WTC11 (cell line): Measurements from ENCODE around the gene LIPH. TPM values are rescaled to one million over a fixed set of nuclear protein-coding genes. Genes with fewer than 3 reads are reported as not detected.

ENCODE experiments used
- ATAC-seq: fragments of 200-7000 bp; cut with Tn5 transposase; 2 replicates; pipeline ENCODE4 v1.10.0; 2021; ENCODE audit warnings: mild to moderate bottlenecking, moderate library complexity
- CTCF ChIA-PET: fragments of 300-600 bp; sonication (Branson Sonifier 250); formaldehyde crosslinking; loops from one replicate; lab custom pipeline; 2021; ENCODE audit warnings: antibody characterized with exemption; lab: Charles Lee
- POLR2A ChIA-PET: fragments of 350-600 bp; sonication (Branson Sonifier 250); formaldehyde crosslinking; loops from one replicate; lab custom pipeline; 2021; ENCODE audit warnings: antibody characterized with exemption; lab: Charles Lee
- DNase-seq: peaks from one replicate; pipeline ENCODE4 v3.0.0; 2021; ENCODE audit warnings: low spot score
- H3K27ac Mint-ChIP-seq: 2 replicates; pipeline ENCODE4 v1.8.0; 2021; ENCODE audit warnings: mixed read lengths
- H3K27me3 Mint-ChIP-seq: 2 replicates; pipeline ENCODE4 v1.8.0; 2021; ENCODE audit warnings: low read depth, mild to moderate bottlenecking, moderate library complexity, mixed read lengths
- H3K36me3 Mint-ChIP-seq: 2 replicates; pipeline ENCODE4 v1.8.0; 2021; ENCODE audit warnings: mixed read lengths
- H3K4me1 Mint-ChIP-seq: 2 replicates; pipeline ENCODE4 v1.8.0; 2022; ENCODE audit warnings: mixed read lengths
- H3K4me3 Mint-ChIP-seq: 2 replicates; pipeline ENCODE4 v1.8.0; 2021; ENCODE audit warnings: mild to moderate bottlenecking, moderate library complexity, mixed read lengths
- H3K9me3 Mint-ChIP-seq: 2 replicates; pipeline ENCODE4 v1.8.0; 2021; ENCODE audit warnings: mixed read lengths
- ATF6 ChIP-seq: sonication (generic); formaldehyde crosslinking; IDR thresholded peaks from 2 replicates; pipeline ENCODE4 v1.8.1; 2023; ENCODE audit warnings: mild to moderate bottlenecking, missing genetic modification reagents
- CREM ChIP-seq: sonication (generic); formaldehyde crosslinking; IDR thresholded peaks from 2 replicates; pipeline ENCODE4 v1.8.1; 2022; ENCODE audit warnings: mild to moderate bottlenecking, missing genetic modification reagents, moderate library complexity
- E2F5 ChIP-seq: sonication (generic); formaldehyde crosslinking; IDR thresholded peaks from 2 replicates; pipeline ENCODE4 v1.8.1; 2022; ENCODE audit warnings: mild to moderate bottlenecking, moderate library complexity, missing genetic modification reagents
- FOXJ3 ChIP-seq: sonication (generic); formaldehyde crosslinking; IDR thresholded peaks from 2 replicates; pipeline ENCODE4 v1.9.0; 2021; ENCODE audit warnings: missing genetic modification reagents, mild to moderate bottlenecking, borderline replicate concordance
- FOXP4 ChIP-seq: sonication (generic); formaldehyde crosslinking; IDR thresholded peaks from 2 replicates; pipeline ENCODE4 v1.8.0; 2022; ENCODE audit warnings: mild to moderate bottlenecking, missing genetic modification reagents
- GRHL2 ChIP-seq: fragments of 250-450 bp; sonication (Bioruptor Pico); IDR thresholded peaks from 2 replicates; pipeline ENCODE4 v1.8.0; 2022; ENCODE audit warnings: mild to moderate bottlenecking, moderate library complexity; ENCODE audit not compliant: insufficient replicate concordance, severe bottlenecking
- MYBL2 ChIP-seq: sonication (generic); formaldehyde crosslinking; IDR thresholded peaks from 2 replicates; pipeline ENCODE4 v1.8.1; 2023; ENCODE audit warnings: mild to moderate bottlenecking, moderate library complexity, missing genetic modification reagents
- NFE2L1 ChIP-seq: sonication (generic); formaldehyde crosslinking; IDR thresholded peaks from 2 replicates; pipeline ENCODE4 v1.8.1; 2023; ENCODE audit warnings: missing genetic modification reagents
- OVOL2 ChIP-seq: fragments of 250-450 bp; sonication (Bioruptor Pico); IDR thresholded peaks from 2 replicates; pipeline ENCODE4 v1.9.0; 2021; ENCODE audit warnings: mild to moderate bottlenecking, borderline replicate concordance
- RORB ChIP-seq: fragments of 250-450 bp; sonication (Bioruptor Pico); IDR thresholded peaks from 2 replicates; pipeline ENCODE4 v1.9.0; 2021; ENCODE audit warnings: mild to moderate bottlenecking
- SMAD4 ChIP-seq: sonication (generic); formaldehyde crosslinking; IDR thresholded peaks from 2 replicates; pipeline ENCODE4 v1.8.0; 2022; ENCODE audit warnings: mild to moderate bottlenecking, missing genetic modification reagents
- STAT6 ChIP-seq: sonication (generic); formaldehyde crosslinking; conservative IDR thresholded peaks from 2 replicates; pipeline ENCODE4 v1.8.1; 2023; ENCODE audit warnings: mild to moderate bottlenecking, low read depth, missing genetic modification reagents, moderate library complexity
- ZNF317 ChIP-seq: sonication (generic); formaldehyde crosslinking; IDR thresholded peaks from 2 replicates; pipeline ENCODE4 v1.8.1; 2023; ENCODE audit warnings: low read depth, mild to moderate bottlenecking, moderate library complexity, missing genetic modification reagents, borderline replicate concordance
- ZNF512 ChIP-seq: sonication (generic); formaldehyde crosslinking; IDR thresholded peaks from 2 replicates; pipeline ENCODE4 v1.8.1; 2022; ENCODE audit warnings: missing genetic modification reagents, borderline replicate concordance
- ZNF671 ChIP-seq: fragments of 250-450 bp; sonication (Bioruptor Pico); IDR thresholded peaks from 2 replicates; pipeline ENCODE4 v1.8.0; 2021; ENCODE audit warnings: mild to moderate bottlenecking
- ZSCAN18 ChIP-seq: fragments of 250-450 bp; sonication (Bioruptor Pico); IDR thresholded peaks from 2 replicates; pipeline ENCODE4 v2.1.2; 2022; ENCODE audit warnings: mild to moderate bottlenecking, moderate library complexity
- total RNA-seq: library from RNA; stranded (reverse); gene quantifications from 3 replicates; pipeline ENCODE4 v1.2.3, GENCODE V29; 2021

Gene LIPH
- total RNA-seq, 1 experiment from 2014 or later: 0.07 TPM

GRCh38 chr3:185539934-185540333 is 12.5 kb downstream of the LIPH start (continued):
- TF ChIP-seq ZNF671 (no peak), FOXP4 (no peak), STAT6 (no peak), NFE2L1 (CRISPR knock-in tag) (no peak)
- TF ChIP-seq, all 79 proteins: peak for 0

- H3K4me1 Mint-ChIP-seq: no peaks in the 10 kb centered on the region; the same call in 1 of the 2 replicates
- H3K4me3 Mint-ChIP-seq: no peak overlapping the region
- H3K36me3 Mint-ChIP-seq: no peaks in the 10 kb centered on the region
- ChIA-PET CTCF (interaction anchor here (0.5 kb wide), 1 partner anchor 79 kb away, joined by 3 read pairs; no protein-coding TSS in a partner anchor), POLR2A (interaction anchor here (0.6 kb wide), 1 partner anchor 705 kb away, joined by 3 read pairs; no protein-coding TSS in a partner anchor)
- H3K9me3 Mint-ChIP-seq: no peaks in the 10 kb centered on the region
- H3K27ac Mint-ChIP-seq: no peak overlapping the region; the same call in 1 of the 2 replicates
- DNase-seq (no peak), ATAC-seq (no peak)
- no peaks in the 10 kb centered on the region for H3K27me3 Mint-ChIP-seq
- TF ChIP-seq OVOL2 (CRISPR knock-in tag) (no peak), RORB (CRISPR knock-in tag) (no peak), E2F5 (CRISPR knock-in tag) (no peak), MYBL2 (no peak), FOXJ3 (CRISPR knock-in tag) (no peak), CREM (CRISPR knock-in tag) (no peak)
Observed at GRCh38 chr3:185537369-185537970, 14.9 kb downstream of the LIPH start.

GRCh38 chr3:185534511-185534910 is 17.9 kb downstream of the LIPH start:
- ChIA-PET CTCF (interaction anchor here (1.0 to 1.1 kb wide), 2 partner anchors 25 to 41 kb away, joined by 5 read pairs; no protein-coding TSS in a partner anchor), POLR2A (no interaction called here)
- ATAC-seq: no peak
- H3K27me3 Mint-ChIP-seq: no peaks in the 10 kb centered on the region
- TF ChIP-seq E2F5 (CRISPR knock-in tag) (no peak), SMAD4 (CRISPR knock-in tag) (no peak), ZNF512 (CRISPR knock-in tag) (no peak), ZNF317 (CRISPR knock-in tag) (no peak), GRHL2 (no peak), ATF6 (CRISPR knock-in tag) (no peak), ZSCAN18 (CRISPR knock-in tag) (no peak)
- no peaks in the 10 kb centered on the region; the same call in 1 of the 2 replicates for H3K4me1 Mint-ChIP-seq
- no peak for DNase-seq
- H3K9me3 Mint-ChIP-seq: no peaks in the 10 kb centered on the region
- no peak overlapping the region for H3K27ac Mint-ChIP-seq
- no peaks in the 10 kb centered on the region for H3K36me3 Mint-ChIP-seq
- H3K4me3 Mint-ChIP-seq: no peak overlapping the region
